ENCODE measurements around the gene PFKFB3.
"Not testable (repeated sequence)": the region's sequence is repeated elsewhere in the genome, so short reads cannot be mapped to it uniquely, and the experiment has no call there.

Gene PFKFB3

DNA sequence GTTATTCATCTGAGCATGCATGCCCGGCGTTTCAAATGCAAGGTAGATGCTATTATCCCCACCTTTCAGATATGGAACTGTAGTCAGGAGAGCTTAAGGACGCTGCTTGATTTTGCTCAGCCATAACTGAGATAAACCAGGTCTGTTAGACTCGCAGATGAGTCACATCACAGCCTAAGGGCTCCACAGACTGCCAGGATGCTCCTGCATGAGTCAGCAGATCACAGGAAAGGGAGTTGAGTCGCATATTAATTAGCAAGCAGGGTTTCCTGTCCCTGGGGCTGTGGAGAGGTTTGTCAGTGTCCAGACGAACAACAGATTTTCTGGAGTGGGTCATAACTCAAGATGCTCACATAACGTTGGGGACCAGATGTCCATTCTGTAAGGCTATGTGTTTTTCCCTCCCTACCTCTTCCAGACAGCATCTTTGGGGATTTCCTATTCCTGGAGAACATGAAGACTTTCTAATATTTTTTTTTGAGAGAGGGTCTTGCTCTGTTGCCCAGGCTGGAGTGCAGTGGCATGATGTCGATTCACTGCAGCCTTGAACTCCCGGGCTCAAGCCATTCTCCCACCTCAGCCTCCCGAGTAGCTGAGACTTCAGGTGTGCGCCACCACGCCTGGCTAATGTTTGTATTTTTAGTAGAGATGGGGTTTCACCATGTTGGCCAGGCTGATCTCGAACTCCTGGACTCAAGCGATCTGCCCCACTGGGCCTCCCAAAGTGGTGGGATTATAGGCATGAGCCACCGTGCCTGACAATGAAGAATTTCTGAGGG is 36.7 kb downstream of the PFKFB3 start:
- DNase-seq, result no peak

DNA sequence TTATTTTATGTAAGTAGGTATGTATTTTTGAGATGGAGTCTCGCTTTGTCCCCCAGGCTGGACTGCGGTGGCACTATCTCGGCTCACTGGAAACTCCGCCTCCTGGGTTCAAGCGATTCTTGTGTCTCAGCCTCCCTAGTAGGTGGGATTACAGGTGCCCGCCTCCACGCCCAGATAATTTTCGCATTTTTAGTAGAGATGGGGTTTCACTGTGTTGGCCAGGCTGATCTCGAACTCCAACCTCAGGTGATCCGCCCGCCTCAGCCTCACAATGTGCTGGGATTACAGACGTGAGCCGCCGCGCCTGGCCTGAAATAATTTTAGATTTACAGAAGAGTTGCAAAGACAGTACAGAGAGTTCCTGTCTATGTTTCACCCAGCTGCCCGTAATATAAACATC is 37.5 kb downstream of the PFKFB3 start:
- DNase-seq, result no peak

DNA sequence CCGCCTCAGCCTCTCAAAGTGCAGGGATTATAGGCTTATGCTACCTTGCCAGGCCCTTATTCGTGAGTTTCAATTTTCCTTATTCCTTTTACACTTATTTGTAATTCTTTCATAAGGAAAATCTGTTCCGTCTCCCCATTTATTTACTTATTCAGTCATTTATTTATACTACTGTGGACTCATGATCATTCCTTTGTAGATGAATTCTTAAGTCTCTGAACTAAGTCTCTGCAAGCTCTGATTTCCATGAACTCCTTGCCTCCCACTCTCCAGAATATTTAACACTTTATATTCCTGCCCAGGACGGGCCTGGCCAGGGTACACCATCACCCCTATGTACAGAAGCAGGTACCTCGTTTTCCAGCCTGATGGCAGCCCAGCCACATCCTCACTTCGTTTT is 39.4 kb downstream of the PFKFB3 start:
- no peak for DNase-seq

DNA sequence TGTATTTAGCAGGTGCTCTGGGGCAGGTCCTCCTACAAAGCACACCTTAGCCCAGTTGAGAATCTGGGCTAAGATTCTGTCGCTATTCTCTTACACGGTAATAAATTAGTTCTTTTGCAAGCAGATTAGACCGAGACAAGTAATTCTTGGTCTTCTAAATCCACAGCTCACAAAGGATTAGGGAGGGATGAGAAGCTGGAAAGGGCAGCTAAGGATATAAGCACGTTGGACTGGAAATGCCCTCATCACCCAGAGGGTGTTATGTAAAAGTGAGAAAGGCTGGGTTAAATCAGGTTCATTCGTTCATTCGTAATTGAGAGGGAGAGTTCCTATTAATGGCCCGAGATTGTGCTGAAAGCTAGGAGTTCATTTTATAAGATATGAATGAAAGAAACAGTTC is 41.8 kb downstream of the PFKFB3 start:
- no peak for DNase-seq

DNA sequence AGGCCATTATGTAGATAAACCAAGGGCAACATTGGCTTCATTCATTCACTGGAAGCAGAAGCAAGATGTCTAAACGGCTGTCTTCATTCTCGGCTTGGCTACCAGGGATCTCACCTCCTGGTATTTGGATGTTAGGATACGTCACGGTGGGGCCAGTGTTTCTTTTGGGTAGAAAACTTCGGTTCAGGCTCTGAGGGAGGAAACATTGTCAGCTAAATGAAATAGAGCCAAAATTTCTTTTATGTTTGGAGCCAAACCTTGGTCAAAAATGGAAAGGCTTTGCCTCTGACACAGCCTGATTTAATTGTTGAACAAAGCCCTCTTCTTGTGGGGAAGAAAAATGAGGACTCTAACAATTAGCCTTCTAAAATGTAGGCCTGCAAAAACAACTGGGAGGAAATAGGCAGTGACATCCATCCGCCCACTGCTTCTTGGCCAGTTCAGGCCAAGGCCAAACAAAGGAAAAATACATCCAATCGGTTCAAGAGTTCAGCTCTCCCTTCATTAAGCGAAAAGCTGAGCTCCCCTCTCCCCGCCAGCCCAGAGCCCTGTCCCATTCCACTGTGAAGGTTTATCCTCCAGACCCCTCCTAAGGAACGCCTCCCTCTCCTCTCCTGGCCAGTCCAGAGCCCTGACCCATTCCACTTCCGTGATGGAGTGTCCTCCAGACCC is 44.4 kb downstream of the PFKFB3 start:
- no peak for DNase-seq

DNA sequence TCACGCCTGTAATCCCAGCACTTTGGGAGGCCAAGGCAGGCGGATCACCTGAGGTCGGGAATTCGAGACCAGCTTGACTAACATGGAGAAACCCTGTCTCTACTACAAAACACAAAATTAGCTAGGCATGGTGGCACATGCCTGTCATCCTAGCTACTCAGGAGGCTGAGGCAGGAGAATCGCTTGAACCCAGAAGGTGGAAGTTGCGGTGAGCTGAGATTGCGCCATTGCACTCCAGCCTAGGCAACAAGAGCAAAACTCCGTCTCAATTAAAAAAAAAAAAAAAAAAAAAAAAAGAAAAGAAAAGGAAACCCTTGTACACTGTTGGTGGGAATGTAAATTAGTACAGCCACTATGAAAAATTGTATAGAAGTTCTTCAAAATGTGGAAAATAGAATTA is 46.2 kb downstream of the PFKFB3 start:
- not testable (repeated sequence) for DNase-seq

DNA sequence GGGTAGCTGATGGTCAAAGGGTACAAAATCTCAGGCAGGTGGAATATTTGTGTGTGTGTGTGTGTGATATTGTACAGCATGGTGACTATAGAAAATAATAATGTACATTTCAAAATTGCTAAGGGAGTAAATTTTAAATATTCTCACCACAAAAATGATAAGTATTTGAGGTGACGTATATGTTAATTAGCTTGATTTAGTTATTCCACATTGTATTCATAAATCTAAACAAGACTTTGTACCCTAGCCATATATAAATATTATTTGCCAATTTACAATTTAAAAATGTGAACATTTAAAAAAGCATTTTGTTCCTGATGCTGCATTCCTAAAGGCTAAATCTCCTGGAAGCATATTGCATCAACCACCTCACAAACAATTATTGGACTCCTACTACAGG is 47.0 kb downstream of the PFKFB3 start:
- no peak for DNase-seq

DNA sequence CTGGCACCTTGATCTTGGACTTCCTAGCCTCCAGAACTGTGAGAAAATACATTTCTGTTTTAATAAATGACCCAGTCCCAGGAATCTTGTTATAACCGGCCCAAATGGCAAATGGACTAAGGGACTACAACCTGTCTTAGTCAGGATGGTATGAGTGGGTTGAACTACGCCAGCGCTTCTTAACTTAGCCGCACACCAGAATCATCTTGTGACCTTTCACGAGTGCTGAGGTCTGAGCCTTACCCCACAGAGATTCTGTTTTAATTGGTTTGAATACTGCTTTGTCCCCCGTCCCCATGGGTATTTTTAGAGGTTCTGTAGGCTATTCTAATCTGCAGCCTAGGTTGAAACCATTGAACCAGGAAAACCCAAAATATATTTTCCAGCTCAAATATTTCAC is 48.0 kb downstream of the PFKFB3 start:
- DNase-seq, result no peak

DNA sequence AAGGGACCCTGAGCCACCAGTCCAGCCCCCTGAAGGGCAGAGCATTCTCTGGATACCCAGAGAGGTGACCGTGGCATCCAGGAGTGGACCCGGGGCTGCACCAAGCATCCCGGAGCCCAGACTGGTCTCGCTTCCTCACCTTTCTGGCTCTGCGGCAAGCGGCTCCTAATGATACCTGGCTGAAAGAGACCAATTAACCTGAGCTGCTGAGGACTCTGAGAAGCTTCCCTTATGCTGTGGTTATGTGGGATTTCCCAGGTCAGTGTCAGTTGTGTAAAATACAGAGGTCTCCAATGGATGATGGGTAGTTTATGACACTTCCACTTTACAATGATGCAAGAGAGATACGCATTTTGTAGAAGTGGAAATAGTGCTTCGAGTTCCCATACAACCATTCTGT is 51.5 kb downstream of the PFKFB3 start:
- DNase-seq, result no peak

DNA sequence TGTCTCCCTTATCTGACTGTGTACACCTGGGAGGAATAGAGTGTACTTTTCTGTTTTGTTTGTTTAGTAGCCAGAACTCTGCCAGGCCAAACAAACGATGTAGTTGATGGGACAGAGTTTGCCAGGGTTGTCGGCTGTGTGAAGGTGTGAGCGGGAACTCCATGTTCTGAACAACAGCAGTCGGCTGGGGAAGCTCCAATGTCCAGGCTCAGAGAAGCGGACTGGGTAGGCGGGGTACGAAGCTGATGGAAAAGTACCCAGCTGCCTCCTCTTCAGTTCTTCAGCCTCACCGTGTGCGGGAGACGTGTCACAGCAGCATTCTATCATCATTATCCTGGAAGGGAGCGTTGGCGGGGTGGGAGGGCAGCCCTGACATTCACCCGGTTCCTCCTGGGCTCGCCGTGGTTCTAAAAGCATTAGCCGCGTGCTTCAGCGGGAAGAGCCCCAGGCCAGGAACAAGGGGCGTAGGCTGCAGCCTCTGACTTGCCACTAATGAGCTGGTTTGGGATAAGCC is 52.9 kb downstream of the PFKFB3 start:
- no peak for DNase-seq

DNA sequence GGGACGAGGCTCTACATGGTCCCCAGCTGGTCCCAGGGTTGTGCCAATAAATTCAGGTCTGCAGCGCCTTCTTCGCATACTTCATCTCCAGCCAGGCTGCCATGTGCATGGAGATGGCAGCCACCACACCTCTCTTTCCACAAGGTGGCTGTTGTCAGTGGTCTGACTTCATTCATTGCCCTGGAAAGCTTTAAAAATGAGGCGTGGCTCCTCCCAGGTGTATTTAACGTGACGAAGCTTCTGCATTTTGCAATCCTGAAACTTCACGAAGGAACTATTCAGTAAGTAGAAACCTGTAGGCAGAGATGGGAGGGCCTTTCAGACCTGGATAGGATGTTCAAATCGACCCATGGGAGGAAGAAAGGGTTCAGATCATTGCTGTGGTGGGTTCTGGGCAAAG is 53.7 kb downstream of the PFKFB3 start:
- DNase-seq, result no peak

DNA sequence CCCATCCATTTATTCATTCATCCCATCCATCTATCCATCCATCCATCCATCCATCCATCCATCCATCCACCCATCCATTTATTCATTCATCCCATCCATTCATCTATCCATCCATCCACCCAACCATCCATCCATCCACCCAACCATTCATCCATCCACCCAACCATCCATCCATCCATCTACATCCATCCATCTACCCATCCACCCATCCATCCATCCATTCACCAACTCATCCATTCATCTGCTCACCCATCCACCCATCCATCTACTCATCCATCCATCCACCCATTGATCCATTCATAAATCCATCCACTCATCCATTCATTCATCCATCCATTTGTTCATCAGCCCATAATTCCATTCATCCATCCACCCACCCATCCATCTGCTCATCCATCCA is 56.4 kb downstream of the PFKFB3 start:
- no peak for DNase-seq

DNA sequence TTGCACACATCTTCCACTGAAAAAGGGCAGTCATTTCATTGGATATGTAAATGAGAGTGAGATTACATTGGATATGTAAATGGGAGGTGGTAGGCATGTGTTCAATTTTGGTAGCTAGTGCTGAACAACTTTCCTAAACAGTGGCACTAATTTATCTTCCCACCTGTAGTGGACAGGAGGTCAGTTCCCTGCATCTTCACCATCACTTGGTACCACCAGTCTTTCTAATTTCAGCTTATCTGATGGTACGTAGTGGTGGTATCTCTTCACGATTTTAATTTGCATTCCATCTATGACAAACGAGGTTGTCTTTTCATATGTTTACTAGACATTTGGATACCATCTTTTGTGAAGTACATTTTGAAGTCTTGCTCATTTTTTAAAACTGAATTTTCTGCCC is 58.1 kb downstream of the PFKFB3 start:
- no peak for DNase-seq

DNA sequence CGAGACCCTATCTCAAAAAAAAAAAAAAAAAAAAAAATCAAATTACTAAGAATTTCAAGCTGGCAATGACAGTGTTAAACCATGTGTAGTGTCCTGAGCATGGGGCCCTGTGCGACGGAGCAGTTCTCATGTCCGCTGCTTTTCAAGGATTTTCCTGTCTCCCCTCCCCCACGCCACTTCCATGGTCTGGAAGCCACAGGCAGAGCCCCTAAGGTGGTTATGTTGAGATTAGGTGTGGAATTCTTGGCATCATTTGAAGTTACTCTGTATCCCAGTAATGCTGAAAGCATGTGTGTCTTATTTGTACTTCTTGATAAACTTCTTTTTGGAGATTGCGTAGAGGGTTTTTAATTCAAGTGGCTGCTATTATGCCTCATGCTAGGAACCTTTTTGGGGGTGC is 65.2 kb downstream of the PFKFB3 start:
- no peak for DNase-seq

DNA sequence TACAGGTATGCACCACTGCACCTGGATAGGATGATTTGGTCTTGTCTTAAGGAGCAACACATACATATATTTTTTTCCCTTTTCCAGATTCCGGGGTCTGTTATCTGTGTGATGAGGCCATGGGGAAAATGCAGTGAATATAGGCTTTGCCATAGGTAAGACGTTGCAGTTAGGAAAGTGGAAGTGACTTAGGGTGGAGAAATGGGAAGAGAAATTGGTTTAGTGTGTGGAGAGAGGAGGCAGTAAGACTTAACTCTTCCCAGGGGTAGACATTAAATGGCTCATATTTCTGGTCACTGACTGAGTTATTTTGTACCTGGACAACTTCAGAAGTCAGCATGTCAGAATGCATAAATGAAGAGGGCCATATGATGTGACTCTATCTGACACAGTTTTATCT is 66.7 kb downstream of the PFKFB3 start:
- DNase-seq, result no peak

DNA sequence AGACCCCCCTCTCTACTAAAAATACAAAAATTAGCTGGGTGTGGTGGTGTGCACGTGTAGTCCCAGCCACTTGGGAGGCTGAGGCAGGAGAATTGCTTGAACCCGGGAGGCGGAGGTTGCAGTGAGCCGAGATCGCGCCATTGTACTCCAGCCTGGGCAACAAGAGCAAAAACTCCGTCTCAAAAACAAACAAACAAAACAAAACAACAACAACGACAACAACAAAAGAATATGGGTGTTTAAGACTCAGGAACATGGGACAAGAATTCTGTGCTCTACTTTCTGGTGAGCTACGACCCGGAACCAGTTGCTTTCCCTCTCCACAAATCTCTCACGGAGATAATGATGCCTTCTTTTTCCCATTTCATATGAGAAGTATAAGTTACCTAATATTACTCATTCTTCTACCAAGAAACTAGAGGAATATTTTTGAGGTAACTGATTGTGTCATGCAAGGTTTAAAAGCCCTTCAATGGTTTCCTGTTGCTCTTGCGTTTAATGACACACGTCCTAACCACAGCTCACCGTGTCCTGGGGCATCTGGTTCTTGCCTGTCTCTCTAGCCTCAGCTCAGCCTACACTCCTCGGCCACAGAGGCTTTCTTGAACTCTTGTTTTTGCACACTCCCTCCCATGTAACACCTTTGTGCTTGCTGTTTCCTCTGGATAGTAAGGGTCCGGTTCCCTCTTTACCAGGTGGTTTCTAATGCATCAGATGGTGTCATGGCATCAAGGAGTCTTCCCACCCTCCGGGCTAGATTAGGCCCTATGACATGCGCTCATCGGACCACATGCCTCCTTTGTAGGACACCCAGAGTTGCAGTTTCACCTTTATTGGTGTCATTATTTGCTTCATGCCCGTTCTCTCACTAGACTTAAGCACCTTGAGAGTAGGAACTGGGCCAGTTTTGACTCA is 67.5 kb downstream of the PFKFB3 start:
- DNase-seq, result no peak

DNA sequence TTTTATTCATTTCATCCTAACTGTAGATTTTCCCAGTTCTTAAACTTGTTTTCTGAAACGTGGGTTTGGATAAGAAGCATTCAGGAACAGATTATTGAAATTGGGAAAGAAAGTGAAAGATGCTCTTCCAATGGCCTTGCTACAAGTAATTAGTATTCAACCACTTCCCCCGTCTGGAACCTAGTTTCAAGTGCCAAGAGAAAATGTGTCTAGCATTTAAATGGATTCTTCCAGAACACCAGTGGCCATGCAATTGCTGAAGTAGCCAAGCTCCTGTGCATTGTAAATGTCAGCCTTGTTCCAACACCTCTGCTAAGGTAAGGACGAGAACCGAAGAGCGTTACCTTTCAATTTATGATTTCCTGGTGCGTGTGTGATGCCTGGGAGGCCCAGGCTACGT is 68.2 kb downstream of the PFKFB3 start:
- no peak for DNase-seq

DNA sequence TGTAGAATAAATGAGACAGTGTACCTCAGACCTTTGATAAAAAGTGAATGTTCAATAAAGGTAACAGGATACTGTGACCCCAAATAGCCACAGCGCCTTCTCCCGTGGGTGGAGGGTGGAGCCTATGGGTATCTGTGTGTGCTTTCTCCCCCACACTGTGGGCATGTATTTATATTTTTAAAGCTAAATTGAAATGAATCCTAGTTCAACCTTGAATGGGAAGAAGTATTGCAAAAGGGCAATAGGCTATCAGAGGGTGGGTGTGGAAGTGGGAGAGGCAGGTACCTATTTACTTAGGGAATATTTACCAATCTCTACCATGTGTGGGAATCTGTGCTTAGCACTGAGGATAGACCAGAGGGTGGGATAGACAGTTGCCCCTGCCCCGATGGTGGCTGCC is 68.9 kb downstream of the PFKFB3 start:
- DNase-seq, result no peak

DNA sequence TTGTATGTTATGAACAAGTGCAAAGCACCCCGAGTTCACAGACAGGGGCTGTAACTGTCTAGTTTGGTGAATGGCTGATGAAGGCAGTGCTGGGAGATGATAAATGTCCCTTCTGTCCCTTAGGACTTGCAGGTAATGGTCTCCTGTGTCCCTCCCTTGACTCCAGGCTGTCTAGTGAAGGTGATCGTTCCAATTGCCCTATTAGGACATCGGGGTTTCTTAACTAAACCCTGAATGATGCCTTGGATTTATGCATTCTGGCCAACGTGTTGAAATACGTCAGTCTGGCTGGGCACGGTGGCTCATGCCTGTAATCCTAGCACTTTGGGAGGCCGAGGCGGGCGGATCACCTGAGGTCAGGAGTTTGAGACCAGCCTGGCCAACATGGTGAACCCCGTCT is 69.4 kb downstream of the PFKFB3 start:
- DNase-seq, result no peak

DNA sequence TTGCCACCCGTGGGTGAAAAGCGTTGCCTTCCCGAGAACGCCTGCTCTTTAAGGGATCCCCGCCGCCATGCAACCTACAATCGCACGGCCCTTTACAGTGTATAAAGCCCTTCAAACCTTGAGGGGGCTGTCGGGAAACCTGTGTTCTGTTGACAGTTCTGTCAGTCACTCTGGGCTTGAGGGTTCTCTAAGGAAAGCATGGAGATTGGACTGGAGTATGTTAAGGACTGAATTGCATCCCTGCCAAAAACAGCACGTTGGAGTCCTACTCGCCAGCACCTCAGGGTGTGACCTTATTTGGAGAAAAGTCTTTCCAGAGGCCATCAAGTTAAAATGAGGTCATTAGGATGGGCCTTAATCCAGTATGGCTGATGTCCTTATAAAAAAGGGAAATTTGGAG is 70.6 kb downstream of the PFKFB3 start:
- no peak for DNase-seq

DNA sequence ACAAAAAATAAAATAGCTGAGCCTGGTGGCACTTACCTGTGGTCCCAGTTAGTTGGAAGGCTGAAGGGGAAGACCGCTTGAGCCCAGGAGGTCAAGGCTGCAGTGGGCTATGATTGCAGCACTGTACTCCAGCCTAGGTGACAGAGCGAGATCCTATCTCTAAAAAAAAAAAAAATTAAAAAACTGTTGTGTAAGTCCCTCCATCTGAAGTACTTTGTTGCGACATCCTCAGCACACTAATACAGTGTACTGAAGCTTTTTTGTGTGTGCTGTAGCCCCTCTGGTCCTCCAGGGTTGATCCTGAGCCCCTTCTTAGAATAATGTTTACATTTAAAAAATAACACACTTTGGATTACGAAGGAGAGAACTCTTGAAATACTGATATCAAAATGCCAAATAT is 71.3 kb downstream of the PFKFB3 start:
- DNase-seq, result no peak

DNA sequence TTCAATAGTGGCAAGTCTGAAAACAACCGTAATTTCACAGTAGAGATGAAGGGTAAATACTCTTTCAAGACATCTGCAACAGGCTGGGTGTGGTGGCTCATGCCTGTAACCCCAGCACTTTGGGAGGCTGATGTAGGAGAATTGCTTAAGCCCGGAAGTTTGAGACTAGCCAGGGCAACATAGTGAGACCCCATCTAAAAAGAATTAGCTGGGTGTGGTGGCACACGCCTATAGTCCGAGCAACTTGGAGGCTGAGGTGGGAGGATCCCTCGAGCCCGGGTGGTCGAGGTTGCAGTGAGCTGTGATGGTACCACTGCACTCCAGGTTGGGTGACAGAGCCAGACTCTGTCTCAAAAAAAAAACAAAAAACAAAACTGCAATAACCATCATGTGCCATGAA is 71.8 kb downstream of the PFKFB3 start:
- DNase-seq, result no peak
